Pons (tissue), 1 donor: ENCODE results near the gene SIAH2.
A peak's percentile ranks its signal among the peaks of the same experiment; 100 is the strongest.

Experiments
- DNase-seq: peaks from one replicate; pipeline ENCODE4 v3.0.0-alpha.2; 2016; ENCODE audit warnings: low spot score

The SIAH2 gene

GRCh38 chr3:150733936-150734794 is 28.8 kb downstream of the SIAH2 start:
- DNase-seq = no peak

- DNase-seq = no peak
These were observed 29.5 kb downstream of the SIAH2 start for GRCh38 chr3:150733373-150733935.

GRCh38 chr3:150729682-150730360 is 33.1 kb downstream of the SIAH2 start:
- no peak for DNase-seq

- no peak for DNase-seq
These were observed 35.1 kb downstream of the SIAH2 start for GRCh38 chr3:150727653-150728502.

- DNase-seq = no peak
These were observed 37.4 kb downstream of the SIAH2 start for GRCh38 chr3:150725548-150725947.

GRCh38 chr3:150723946-150724345 is 39.0 kb downstream of the SIAH2 start:
- no peak for DNase-seq

GRCh38 chr3:150722267-150722666 is 40.7 kb downstream of the SIAH2 start:
- no peak for DNase-seq

GRCh38 chr3:150721285-150722130 is 41.5 kb downstream of the SIAH2 start:
- peak; percentile 85 for DNase-seq

- no peak for DNase-seq
These were observed 42.5 kb downstream of the SIAH2 start for GRCh38 chr3:150720444-150720843.

- DNase-seq = no peak
These were observed 52.9 kb downstream of the SIAH2 start for GRCh38 chr3:150710097-150710496.

- DNase-seq = peak; percentile 76
These were observed 59.1 kb downstream of the SIAH2 start, which contains the start of gene ERICH6 for GRCh38 chr3:150703756-150704344. Gene ERICH6, minus strand, starts transcription at chr3:150703920. Its CDS starts 22 bp downstream, at chr3:150703898.

- peak; percentile 25 for DNase-seq
These were observed 59.6 kb downstream of the SIAH2 start for GRCh38 chr3:150703299-150703755.

- DNase-seq = no peak
These were observed 63.8 kb downstream of the SIAH2 start for GRCh38 chr3:150699068-150699639.

- DNase-seq = no peak
These were observed 65.3 kb downstream of the SIAH2 start for GRCh38 chr3:150697646-150698045.

- no peak for DNase-seq
These were observed 71.4 kb downstream of the SIAH2 start for GRCh38 chr3:150691414-150692040.
